Measurements from ENCODE around the gene SIGLEC7.

The SIGLEC7 gene

GRCh38 chr19:51142119-51142518, at the start of gene SIGLEC7:
Gene SIGLEC7, plus strand, starts transcription at chr19:51142301. Its CDS starts 69 bp downstream, at chr19:51142370.
- H3K4me1 ChIP-seq (ENCODE audit: control insufficient read depth, insufficient read depth, low read length), result peaks cover 9% of the 10 kb centered on the region
- no peaks in the 10 kb centered on the region for H3K36me3 ChIP-seq (ENCODE audit: control insufficient read depth, insufficient read depth, low read length)
- no peaks in the 10 kb centered on the region for H3K9me3 ChIP-seq (ENCODE audit: control insufficient read depth, insufficient read depth, low read length)
- no peaks in the 10 kb centered on the region for H3K27me3 ChIP-seq (ENCODE audit: control insufficient read depth, insufficient read depth, low read length)
- no peak within 1 kb of the TSS for H3K27ac ChIP-seq (ENCODE audit: low read depth, low read length)
- H3K4me3 ChIP-seq (ENCODE audit: low read depth, low read length), result no peak within 1 kb of the TSS
- no peak within 1 kb of the TSS for H3K9ac ChIP-seq (ENCODE audit: low read depth, low read length)

- no peak overlapping the region for H3K27ac ChIP-seq (ENCODE audit: low read depth, low read length)
Measured at GRCh38 chr19:51093101-51093500, 49.0 kb upstream of the SIGLEC7 start.

GRCh38 chr19:51093510-51094345, 48.4 kb upstream of the SIGLEC7 start:
- peaks cover 7% of the 10 kb centered on the region; the same call in 1 of the 2 replicates for H3K4me1 ChIP-seq (ENCODE audit: control insufficient read depth, insufficient read depth, low read length)
- no peaks in the 10 kb centered on the region for H3K9me3 ChIP-seq (ENCODE audit: control insufficient read depth, insufficient read depth, low read length)
- H3K4me3 ChIP-seq (ENCODE audit: low read depth, low read length), result no peak overlapping the region
- H3K36me3 ChIP-seq (ENCODE audit: control insufficient read depth, insufficient read depth, low read length), result no peaks in the 10 kb centered on the region
- H3K27me3 ChIP-seq (ENCODE audit: control insufficient read depth, insufficient read depth, low read length), result no peaks in the 10 kb centered on the region
- no peak overlapping the region for H3K9ac ChIP-seq (ENCODE audit: low read depth, low read length)
- no peak overlapping the region for H3K27ac ChIP-seq (ENCODE audit: low read depth, low read length)

More at GRCh38 chr19:51093101-51093500, 49.0 kb upstream of the SIGLEC7 start:
- no peaks in the 10 kb centered on the region for H3K36me3 ChIP-seq (ENCODE audit: control insufficient read depth, insufficient read depth, low read length)
- no peak overlapping the region for H3K9ac ChIP-seq (ENCODE audit: low read depth, low read length)
- H3K4me1 ChIP-seq (ENCODE audit: control insufficient read depth, insufficient read depth, low read length), result peaks cover 7% of the 10 kb centered on the region; the same call in 1 of the 2 replicates
- no peaks in the 10 kb centered on the region for H3K9me3 ChIP-seq (ENCODE audit: control insufficient read depth, insufficient read depth, low read length)
- H3K27me3 ChIP-seq (ENCODE audit: control insufficient read depth, insufficient read depth, low read length), result no peaks in the 10 kb centered on the region
- no peak overlapping the region for H3K4me3 ChIP-seq (ENCODE audit: low read depth, low read length)

- Histone ChIP-seq H3K27me3 (ENCODE audit: control insufficient read depth, insufficient read depth, low read length) (no peaks in the 10 kb centered on the region), H3K4me1 (ENCODE audit: control insufficient read depth, insufficient read depth, low read length) (peaks cover 7% of the 10 kb centered on the region; the same call in 1 of the 2 replicates), H3K4me3 (ENCODE audit: low read depth, low read length) (no peak overlapping the region), H3K9me3 (ENCODE audit: control insufficient read depth, insufficient read depth, low read length) (no peaks in the 10 kb centered on the region), H3K27ac (ENCODE audit: low read depth, low read length) (no peak overlapping the region), H3K36me3 (ENCODE audit: control insufficient read depth, insufficient read depth, low read length) (no peaks in the 10 kb centered on the region), H3K9ac (ENCODE audit: low read depth, low read length) (no peak overlapping the region)
Measured at GRCh38 chr19:51094696-51095279, 47.3 kb upstream of the SIGLEC7 start.

DNA sequence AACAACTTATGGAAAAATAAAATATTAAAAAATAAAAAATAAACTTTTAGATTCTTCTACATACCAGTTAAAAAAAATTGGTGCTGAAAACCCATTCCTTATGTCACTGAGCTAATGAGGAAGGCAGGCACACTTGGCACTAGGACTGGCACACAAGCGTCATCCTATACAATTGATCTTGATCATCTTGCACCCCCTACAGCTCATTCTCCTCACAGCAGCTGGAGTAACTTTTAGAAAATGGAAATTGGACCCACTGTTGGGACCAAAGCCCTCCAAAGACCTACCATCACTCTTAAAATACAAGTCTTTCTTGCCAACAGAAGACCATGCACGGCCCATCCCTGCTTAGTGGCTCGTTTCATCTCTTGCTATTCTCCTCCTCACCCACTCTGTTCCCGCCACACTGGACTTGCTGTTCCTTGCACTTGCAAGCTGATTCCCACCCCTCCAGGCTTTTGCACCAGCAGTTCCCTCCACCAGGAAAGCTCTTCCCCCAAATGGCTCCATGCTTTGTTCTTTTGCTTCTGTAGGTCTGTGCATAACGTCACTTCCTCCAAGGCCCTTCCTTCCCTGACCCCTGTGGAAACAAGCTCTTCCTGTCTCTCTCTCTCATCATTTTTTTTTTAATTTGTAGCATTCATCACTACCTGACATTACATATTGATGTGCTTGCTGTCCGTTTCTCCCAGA, 45.5 kb upstream of the SIGLEC7 start:
- no peak overlapping the region for H3K27ac ChIP-seq (ENCODE audit: low read depth, low read length)

GRCh38 chr19:51097166-51097738, 44.8 kb upstream of the SIGLEC7 start:
- H3K27ac ChIP-seq (ENCODE audit: low read depth, low read length), result no peak overlapping the region
- no peaks in the 10 kb centered on the region for H3K27me3 ChIP-seq (ENCODE audit: control insufficient read depth, insufficient read depth, low read length)
- peaks cover 7% of the 10 kb centered on the region; the same call in 1 of the 2 replicates for H3K4me1 ChIP-seq (ENCODE audit: control insufficient read depth, insufficient read depth, low read length)
- H3K9ac ChIP-seq (ENCODE audit: low read depth, low read length), result no peak overlapping the region
- H3K4me3 ChIP-seq (ENCODE audit: low read depth, low read length), result no peak overlapping the region
- H3K36me3 ChIP-seq (ENCODE audit: control insufficient read depth, insufficient read depth, low read length), result peaks cover 1% of the 10 kb centered on the region
- no peaks in the 10 kb centered on the region for H3K9me3 ChIP-seq (ENCODE audit: control insufficient read depth, insufficient read depth, low read length)

More for the DNA sequence above, 45.5 kb upstream of the SIGLEC7 start:
- Histone ChIP-seq H3K36me3 (ENCODE audit: control insufficient read depth, insufficient read depth, low read length) (no peaks in the 10 kb centered on the region), H3K4me3 (ENCODE audit: low read depth, low read length) (no peak overlapping the region), H3K27me3 (ENCODE audit: control insufficient read depth, insufficient read depth, low read length) (no peaks in the 10 kb centered on the region), H3K9me3 (ENCODE audit: control insufficient read depth, insufficient read depth, low read length) (no peaks in the 10 kb centered on the region), H3K4me1 (ENCODE audit: control insufficient read depth, insufficient read depth, low read length) (peaks cover 7% of the 10 kb centered on the region; the same call in 1 of the 2 replicates), H3K9ac (ENCODE audit: low read depth, low read length) (no peak overlapping the region)

DNA sequence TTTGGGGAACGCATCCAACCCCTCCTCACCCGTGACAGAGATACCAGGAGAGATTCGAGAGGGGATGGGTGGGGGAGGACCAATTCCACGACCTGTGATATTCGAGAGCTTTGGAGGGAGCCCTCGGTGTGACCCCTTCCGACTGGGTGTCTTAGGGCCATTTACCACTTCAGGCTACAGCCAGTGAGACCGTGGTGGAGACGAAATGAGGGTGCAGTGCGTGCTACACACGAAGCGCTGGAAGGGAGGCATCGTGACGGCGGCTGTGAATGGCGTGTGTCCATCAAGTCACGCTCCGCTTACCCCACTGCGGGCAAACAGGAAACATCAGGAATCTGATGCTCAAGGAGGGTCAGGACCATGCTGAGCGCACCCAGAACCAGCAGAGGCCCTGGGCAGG, 44.3 kb upstream of the SIGLEC7 start:
- Histone ChIP-seq H3K4me1 (ENCODE audit: control insufficient read depth, insufficient read depth, low read length) (peaks cover 7% of the 10 kb centered on the region; the same call in 1 of the 2 replicates), H3K27me3 (ENCODE audit: control insufficient read depth, insufficient read depth, low read length) (no peaks in the 10 kb centered on the region), H3K27ac (ENCODE audit: low read depth, low read length) (no peak overlapping the region), H3K9ac (ENCODE audit: low read depth, low read length) (no peak overlapping the region), H3K36me3 (ENCODE audit: control insufficient read depth, insufficient read depth, low read length) (peaks cover 7% of the 10 kb centered on the region), H3K4me3 (ENCODE audit: low read depth, low read length) (no peak overlapping the region), H3K9me3 (ENCODE audit: control insufficient read depth, insufficient read depth, low read length) (no peaks in the 10 kb centered on the region)

- Histone ChIP-seq H3K27ac (ENCODE audit: low read depth, low read length) (no peak overlapping the region), H3K9ac (ENCODE audit: low read depth, low read length) (no peak overlapping the region), H3K9me3 (ENCODE audit: control insufficient read depth, insufficient read depth, low read length) (no peaks in the 10 kb centered on the region), H3K4me1 (ENCODE audit: control insufficient read depth, insufficient read depth, low read length) (peaks cover 7% of the 10 kb centered on the region; the same call in 1 of the 2 replicates), H3K27me3 (ENCODE audit: control insufficient read depth, insufficient read depth, low read length) (no peaks in the 10 kb centered on the region), H3K36me3 (ENCODE audit: control insufficient read depth, insufficient read depth, low read length) (peaks cover 11% of the 10 kb centered on the region), H3K4me3 (ENCODE audit: low read depth, low read length) (no peak overlapping the region; the same call in 1 of the 2 replicates)
Measured at GRCh38 chr19:51098365-51099046, 43.6 kb upstream of the SIGLEC7 start.

GRCh38 chr19:51099047-51099382, 43.1 kb upstream of the SIGLEC7 start:
- no peaks in the 10 kb centered on the region for H3K9me3 ChIP-seq (ENCODE audit: control insufficient read depth, insufficient read depth, low read length)
- H3K4me1 ChIP-seq (ENCODE audit: control insufficient read depth, insufficient read depth, low read length), result peaks cover 6% of the 10 kb centered on the region; the same call in 1 of the 2 replicates
- H3K9ac ChIP-seq (ENCODE audit: low read depth, low read length), result no peak overlapping the region
- peaks cover 14% of the 10 kb centered on the region for H3K36me3 ChIP-seq (ENCODE audit: control insufficient read depth, insufficient read depth, low read length)
- no peak overlapping the region for H3K27ac ChIP-seq (ENCODE audit: low read depth, low read length)
- H3K27me3 ChIP-seq (ENCODE audit: control insufficient read depth, insufficient read depth, low read length), result no peaks in the 10 kb centered on the region
- no peak overlapping the region; the same call in 1 of the 2 replicates for H3K4me3 ChIP-seq (ENCODE audit: low read depth, low read length)

DNA sequence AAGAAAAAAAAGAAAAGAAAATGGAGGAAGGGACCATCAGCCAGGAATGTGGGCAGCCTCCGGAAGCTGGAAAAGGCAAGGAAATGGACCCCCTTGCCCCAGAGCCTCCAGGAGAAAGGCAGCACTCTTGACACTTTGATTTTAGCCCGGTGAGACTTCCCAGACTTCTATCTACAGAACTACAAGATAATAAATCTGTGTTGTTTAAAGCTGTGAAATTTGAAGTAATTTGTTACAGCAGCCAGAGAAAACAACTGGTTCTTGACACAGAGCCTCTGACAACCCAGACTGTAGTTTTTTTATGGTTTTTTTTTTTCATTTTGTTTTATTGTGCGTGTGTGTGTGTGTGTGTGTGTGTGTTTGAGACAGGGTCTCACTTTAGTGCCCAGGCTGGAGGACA, 41.5 kb upstream of the SIGLEC7 start:
- Histone ChIP-seq H3K9ac (ENCODE audit: low read depth, low read length) (no peak overlapping the region), H3K36me3 (ENCODE audit: control insufficient read depth, insufficient read depth, low read length) (peaks cover 14% of the 10 kb centered on the region), H3K27ac (ENCODE audit: low read depth, low read length) (no peak overlapping the region), H3K27me3 (ENCODE audit: control insufficient read depth, insufficient read depth, low read length) (no peaks in the 10 kb centered on the region), H3K4me1 (ENCODE audit: control insufficient read depth, insufficient read depth, low read length) (no peaks in the 10 kb centered on the region), H3K4me3 (ENCODE audit: low read depth, low read length) (no peak overlapping the region), H3K9me3 (ENCODE audit: control insufficient read depth, insufficient read depth, low read length) (no peaks in the 10 kb centered on the region)

Data from HUES48 (cell line).